ENCODE data around the gene HSPA1A. TPM values are rescaled to one million over a fixed set of nuclear protein-coding genes. Genes with fewer than 3 reads are reported as not detected.

HSPA1A gene
- polyA plus RNA-seq, 1 donor (not counting 4 experiments of a cell fraction or from before 2014, with no cell fraction given), result 110 TPM

GRCh38 chr6:31780507-31781243 lies 34.7 kb upstream of the HSPA1A start:
- Histone ChIP-seq H3K27ac (ENCODE audit: control insufficient read depth, insufficient read depth, low read length) (no peak overlapping the region), H3K9me1 (ENCODE audit: control insufficient read depth, extremely low read depth, insufficient read depth, low read length) (no peaks in the 10 kb centered on the region), H4K20me1 (ENCODE audit: control insufficient read depth, extremely low read depth, insufficient read depth, low read length) (no peaks in the 10 kb centered on the region), H3K27me3 (ENCODE audit: control insufficient read depth, extremely low read depth, insufficient read depth, low read length) (no peaks in the 10 kb centered on the region), H3K4me2 (ENCODE audit: control insufficient read depth, extremely low read depth, insufficient read depth, low read depth, low read length) (no peak overlapping the region), H3K79me2 (ENCODE audit: control insufficient read depth, insufficient read depth, low read length) (no peaks in the 10 kb centered on the region), H2AFZ (ENCODE audit: control insufficient read depth, low read length) (no peak overlapping the region), H3K9me3 (ENCODE audit: control insufficient read depth, low read depth, low read length) (no peaks in the 10 kb centered on the region), H3K4me1 (ENCODE audit: control insufficient read depth, extremely low read depth, insufficient read depth, low read length) (peaks cover 18% of the 10 kb centered on the region), H3K4me3 (ENCODE audit: control insufficient read depth in 2 of 3, extremely low read depth in 1 of 3, insufficient read depth in 2 of 3, low read depth in 1 of 3, low read length in 3 of 3) (no peak overlapping the region), H3K36me3 (ENCODE audit: control insufficient read depth in 2 of 2, extremely low read depth in 1 of 2, insufficient read depth in 2 of 2, low read length in 2 of 2) (peaks cover 30 to 56% of the 10 kb centered on the region in 2 experiments), H3K9ac (ENCODE audit: control insufficient read depth, extremely low read depth, insufficient read depth, low read length) (no peak overlapping the region)
- FAIRE-seq (no peak), DNase-seq (ENCODE audit: low read depth, low spot score) (no peak)
- TF ChIP-seq CTCF (optimal IDR thresholded peaks at IDR 0.05 in 1 of 3, IDR thresholded peaks at IDR 0.05 in 1 of 3, conservative IDR thresholded peaks at IDR 0.05 in 1 of 3; ENCODE audit: extremely low read depth in 1 of 3, insufficient read depth in 2 of 3, low read length in 3 of 3), result no peak
- no peak for TF ChIP-seq EZH2 (IDR thresholded peaks at IDR 0.05; ENCODE audit: low read length)
- dilution Hi-C loops (cut with MboI; ENCODE audit: extremely low pct_ligation_motif_present, low sequenced_read_pairs), result no loop called here

- Histone ChIP-seq H3K27me3 (ENCODE audit: control insufficient read depth, extremely low read depth, insufficient read depth, low read length) (no peaks in the 10 kb centered on the region), H3K4me2 (ENCODE audit: control insufficient read depth, extremely low read depth, insufficient read depth, low read depth, low read length) (no peak overlapping the region), H3K4me3 (ENCODE audit: control insufficient read depth in 2 of 3, extremely low read depth in 1 of 3, insufficient read depth in 2 of 3, low read depth in 1 of 3, low read length in 3 of 3) (no peak overlapping the region), H2AFZ (ENCODE audit: control insufficient read depth, low read length) (no peak overlapping the region), H3K9ac (ENCODE audit: control insufficient read depth, extremely low read depth, insufficient read depth, low read length) (no peak overlapping the region), H3K36me3 (ENCODE audit: control insufficient read depth in 2 of 2, extremely low read depth in 1 of 2, insufficient read depth in 2 of 2, low read length in 2 of 2) (peaks cover 30 to 56% of the 10 kb centered on the region in 2 experiments), H3K4me1 (ENCODE audit: control insufficient read depth, extremely low read depth, insufficient read depth, low read length) (peaks cover 10% of the 10 kb centered on the region), H3K9me1 (ENCODE audit: control insufficient read depth, extremely low read depth, insufficient read depth, low read length) (no peaks in the 10 kb centered on the region), H3K9me3 (ENCODE audit: control insufficient read depth, low read depth, low read length) (no peaks in the 10 kb centered on the region), H4K20me1 (ENCODE audit: control insufficient read depth, extremely low read depth, insufficient read depth, low read length) (no peaks in the 10 kb centered on the region), H3K79me2 (ENCODE audit: control insufficient read depth, insufficient read depth, low read length) (no peaks in the 10 kb centered on the region), H3K27ac (ENCODE audit: control insufficient read depth, insufficient read depth, low read length) (no peak overlapping the region)
- FAIRE-seq (no peak), DNase-seq (ENCODE audit: low read depth, low spot score) (no peak)
- dilution Hi-C loops (cut with MboI; ENCODE audit: extremely low pct_ligation_motif_present, low sequenced_read_pairs), result no loop called here
- TF ChIP-seq CTCF (optimal IDR thresholded peaks at IDR 0.05 in 1 of 3, IDR thresholded peaks at IDR 0.05 in 1 of 3, conservative IDR thresholded peaks at IDR 0.05 in 1 of 3; ENCODE audit: extremely low read depth in 1 of 3, insufficient read depth in 2 of 3, low read length in 3 of 3), result no peak
These were observed 33.9 kb upstream of the HSPA1A start for GRCh38 chr6:31781244-31782125.
